ENCODE data around the gene IFT57. TPM values are rescaled to one million over a fixed set of nuclear protein-coding genes. Genes with fewer than 3 reads are reported as not detected.

The IFT57 gene
- total RNA-seq, 1 experiment from 2014 or later = 32.1 TPM

DNA sequence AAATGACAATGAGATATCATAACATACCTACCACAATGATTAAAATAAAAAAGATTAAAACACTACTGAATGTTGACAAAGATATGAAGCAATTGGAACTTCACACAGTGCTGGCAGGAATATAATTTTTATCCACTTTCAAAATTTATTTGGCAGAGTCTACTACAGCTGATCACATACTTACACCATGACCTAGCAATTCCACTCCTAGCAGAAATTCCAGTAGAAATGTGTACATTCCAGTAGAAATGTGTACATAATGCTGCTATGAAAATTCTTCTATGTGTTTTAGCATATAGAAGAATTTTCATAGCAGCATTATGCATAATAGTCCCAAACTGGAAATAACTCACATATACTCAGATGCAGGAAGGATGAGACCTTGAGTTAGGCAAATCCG, 43.5 kb downstream of the IFT57 start:
- POLR2A ChIA-PET = no interaction called here
- H3K4me3 Mint-ChIP-seq = no peak overlapping the region
- TF ChIP-seq, protein P1, sequence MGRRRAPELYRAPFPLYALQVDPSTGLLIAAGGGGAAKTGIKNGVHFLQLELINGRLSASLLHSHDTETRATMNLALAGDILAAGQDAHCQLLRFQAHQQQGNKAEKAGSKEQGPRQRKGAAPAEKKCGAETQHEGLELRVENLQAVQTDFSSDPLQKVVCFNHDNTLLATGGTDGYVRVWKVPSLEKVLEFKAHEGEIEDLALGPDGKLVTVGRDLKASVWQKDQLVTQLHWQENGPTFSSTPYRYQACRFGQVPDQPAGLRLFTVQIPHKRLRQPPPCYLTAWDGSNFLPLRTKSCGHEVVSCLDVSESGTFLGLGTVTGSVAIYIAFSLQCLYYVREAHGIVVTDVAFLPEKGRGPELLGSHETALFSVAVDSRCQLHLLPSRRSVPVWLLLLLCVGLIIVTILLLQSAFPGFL (CRISPR knock-in tag; IDR thresholded peaks at IDR 0.05; ENCODE audit: borderline replicate concordance) = no peak
- no peak for TF ChIP-seq FOXP1 (CRISPR knock-in tag; IDR thresholded peaks at IDR 0.05; ENCODE audit: borderline replicate concordance)
- no peaks in the 10 kb centered on the region for H3K36me3 Mint-ChIP-seq
- peaks cover 22% of the 10 kb centered on the region for H3K4me1 Mint-ChIP-seq
- no peaks in the 10 kb centered on the region for H3K27me3 Mint-ChIP-seq (ENCODE audit: low read depth)
- no peaks in the 10 kb centered on the region for H3K9me3 Mint-ChIP-seq
- CTCF ChIA-PET = no interaction called here
- DNase-seq (ENCODE audit: low spot score) (no peak), ATAC-seq (no peak)
- no peak overlapping the region for H3K27ac Mint-ChIP-seq

DNA sequence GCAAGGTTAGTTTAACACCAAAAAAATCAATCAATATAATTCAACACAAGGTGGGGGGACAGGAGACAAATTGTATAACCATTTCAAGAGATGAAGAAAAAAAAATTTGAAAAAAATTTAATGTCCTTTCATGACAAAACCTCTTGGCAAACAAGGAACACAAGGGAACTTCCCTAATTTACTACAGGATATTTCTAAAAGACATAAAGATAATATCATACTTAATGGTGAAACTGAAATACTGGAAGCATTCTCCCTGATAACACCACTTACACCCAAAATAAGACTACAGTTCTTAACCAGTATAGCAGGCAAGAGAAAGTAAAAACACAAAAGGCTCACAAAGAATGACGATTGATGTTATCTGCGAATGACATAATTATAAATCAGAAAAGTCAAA, 44.7 kb downstream of the IFT57 start:
- Mint-ChIP-seq H3K4me3 (no peak overlapping the region), H3K27ac (no peak overlapping the region), H3K4me1 (peaks cover 22% of the 10 kb centered on the region), H3K36me3 (no peaks in the 10 kb centered on the region), H3K27me3 (ENCODE audit: low read depth) (no peaks in the 10 kb centered on the region), H3K9me3 (no peaks in the 10 kb centered on the region)
- CTCF ChIA-PET = no interaction called here
- TF ChIP-seq ATF1 (CRISPR knock-in tag; IDR thresholded peaks at IDR 0.05) (no peak), NFE2L1 (CRISPR knock-in tag; IDR thresholded peaks at IDR 0.05) (no peak), FOXP1 (CRISPR knock-in tag; IDR thresholded peaks at IDR 0.05; ENCODE audit: borderline replicate concordance) (no peak), ZNF219 (CRISPR knock-in tag; IDR thresholded peaks at IDR 0.05; ENCODE audit: borderline replicate concordance) (no peak), ZNF121 (CRISPR knock-in tag; IDR thresholded peaks at IDR 0.05) (no peak), TCF7 (CRISPR knock-in tag; IDR thresholded peaks at IDR 0.05; ENCODE audit: low read depth) (no peak)
- TF ChIP-seq, protein P2, sequence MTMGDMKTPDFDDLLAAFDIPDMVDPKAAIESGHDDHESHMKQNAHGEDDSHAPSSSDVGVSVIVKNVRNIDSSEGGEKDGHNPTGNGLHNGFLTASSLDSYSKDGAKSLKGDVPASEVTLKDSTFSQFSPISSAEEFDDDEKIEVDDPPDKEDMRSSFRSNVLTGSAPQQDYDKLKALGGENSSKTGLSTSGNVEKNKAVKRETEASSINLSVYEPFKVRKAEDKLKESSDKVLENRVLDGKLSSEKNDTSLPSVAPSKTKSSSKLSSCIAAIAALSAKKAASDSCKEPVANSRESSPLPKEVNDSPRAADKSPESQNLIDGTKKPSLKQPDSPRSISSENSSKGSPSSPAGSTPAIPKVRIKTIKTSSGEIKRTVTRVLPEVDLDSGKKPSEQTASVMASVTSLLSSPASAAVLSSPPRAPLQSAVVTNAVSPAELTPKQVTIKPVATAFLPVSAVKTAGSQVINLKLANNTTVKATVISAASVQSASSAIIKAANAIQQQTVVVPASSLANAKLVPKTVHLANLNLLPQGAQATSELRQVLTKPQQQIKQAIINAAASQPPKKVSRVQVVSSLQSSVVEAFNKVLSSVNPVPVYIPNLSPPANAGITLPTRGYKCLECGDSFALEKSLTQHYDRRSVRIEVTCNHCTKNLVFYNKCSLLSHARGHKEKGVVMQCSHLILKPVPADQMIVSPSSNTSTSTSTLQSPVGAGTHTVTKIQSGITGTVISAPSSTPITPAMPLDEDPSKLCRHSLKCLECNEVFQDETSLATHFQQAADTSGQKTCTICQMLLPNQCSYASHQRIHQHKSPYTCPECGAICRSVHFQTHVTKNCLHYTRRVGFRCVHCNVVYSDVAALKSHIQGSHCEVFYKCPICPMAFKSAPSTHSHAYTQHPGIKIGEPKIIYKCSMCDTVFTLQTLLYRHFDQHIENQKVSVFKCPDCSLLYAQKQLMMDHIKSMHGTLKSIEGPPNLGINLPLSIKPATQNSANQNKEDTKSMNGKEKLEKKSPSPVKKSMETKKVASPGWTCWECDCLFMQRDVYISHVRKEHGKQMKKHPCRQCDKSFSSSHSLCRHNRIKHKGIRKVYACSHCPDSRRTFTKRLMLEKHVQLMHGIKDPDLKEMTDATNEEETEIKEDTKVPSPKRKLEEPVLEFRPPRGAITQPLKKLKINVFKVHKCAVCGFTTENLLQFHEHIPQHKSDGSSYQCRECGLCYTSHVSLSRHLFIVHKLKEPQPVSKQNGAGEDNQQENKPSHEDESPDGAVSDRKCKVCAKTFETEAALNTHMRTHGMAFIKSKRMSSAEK (CRISPR knock-in tag; IDR thresholded peaks at IDR 0.05; ENCODE audit: borderline replicate concordance) = no peak
- TF ChIP-seq, protein P3, sequence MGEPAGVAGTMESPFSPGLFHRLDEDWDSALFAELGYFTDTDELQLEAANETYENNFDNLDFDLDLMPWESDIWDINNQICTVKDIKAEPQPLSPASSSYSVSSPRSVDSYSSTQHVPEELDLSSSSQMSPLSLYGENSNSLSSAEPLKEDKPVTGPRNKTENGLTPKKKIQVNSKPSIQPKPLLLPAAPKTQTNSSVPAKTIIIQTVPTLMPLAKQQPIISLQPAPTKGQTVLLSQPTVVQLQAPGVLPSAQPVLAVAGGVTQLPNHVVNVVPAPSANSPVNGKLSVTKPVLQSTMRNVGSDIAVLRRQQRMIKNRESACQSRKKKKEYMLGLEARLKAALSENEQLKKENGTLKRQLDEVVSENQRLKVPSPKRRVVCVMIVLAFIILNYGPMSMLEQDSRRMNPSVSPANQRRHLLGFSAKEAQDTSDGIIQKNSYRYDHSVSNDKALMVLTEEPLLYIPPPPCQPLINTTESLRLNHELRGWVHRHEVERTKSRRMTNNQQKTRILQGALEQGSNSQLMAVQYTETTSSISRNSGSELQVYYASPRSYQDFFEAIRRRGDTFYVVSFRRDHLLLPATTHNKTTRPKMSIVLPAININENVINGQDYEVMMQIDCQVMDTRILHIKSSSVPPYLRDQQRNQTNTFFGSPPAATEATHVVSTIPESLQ (CRISPR knock-in tag; IDR thresholded peaks at IDR 0.05) = no peak
- TF ChIP-seq, protein P4, sequence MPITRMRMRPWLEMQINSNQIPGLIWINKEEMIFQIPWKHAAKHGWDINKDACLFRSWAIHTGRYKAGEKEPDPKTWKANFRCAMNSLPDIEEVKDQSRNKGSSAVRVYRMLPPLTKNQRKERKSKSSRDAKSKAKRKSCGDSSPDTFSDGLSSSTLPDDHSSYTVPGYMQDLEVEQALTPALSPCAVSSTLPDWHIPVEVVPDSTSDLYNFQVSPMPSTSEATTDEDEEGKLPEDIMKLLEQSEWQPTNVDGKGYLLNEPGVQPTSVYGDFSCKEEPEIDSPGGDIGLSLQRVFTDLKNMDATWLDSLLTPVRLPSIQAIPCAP (CRISPR knock-in tag; IDR thresholded peaks at IDR 0.05) = no peak
- POLR2A ChIA-PET = no interaction called here
- DNase-seq (ENCODE audit: low spot score) = no peak
- no peak for ATAC-seq

DNA sequence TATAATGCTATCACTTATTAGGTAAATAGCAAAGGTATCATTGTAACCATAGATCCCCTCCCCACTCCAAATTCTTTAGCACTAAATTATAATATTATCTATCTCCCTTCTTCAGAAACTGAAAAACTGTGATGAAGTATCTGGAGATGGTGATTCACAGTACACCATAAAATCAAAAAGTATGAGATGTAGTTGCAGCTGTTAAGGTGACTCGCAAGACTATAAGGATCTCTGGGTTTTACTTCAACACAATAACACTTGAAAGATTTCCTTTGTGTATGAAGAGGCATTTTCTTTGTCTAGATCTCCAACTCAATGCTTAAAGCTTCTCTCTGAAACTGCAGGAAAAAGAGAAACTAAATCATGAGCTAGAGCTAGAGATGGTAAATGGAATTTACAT, 46.9 kb downstream of the IFT57 start:
- no peaks in the 10 kb centered on the region for H3K36me3 Mint-ChIP-seq
- ChIA-PET CTCF (interaction anchor here (0.6 to 1.0 kb wide), 2 partner anchors 22 to 77 kb away, joined by 3 to 4 read pairs; no protein-coding TSS in a partner anchor), POLR2A (interaction anchor here (0.6 kb wide), 1 partner anchor 756 kb away, joined by 13 read pairs; no protein-coding TSS in a partner anchor)
- no peaks in the 10 kb centered on the region for H3K27me3 Mint-ChIP-seq (ENCODE audit: low read depth)
- H3K9me3 Mint-ChIP-seq = no peaks in the 10 kb centered on the region
- DNase-seq (ENCODE audit: low spot score) = no peak
- no peak overlapping the region for H3K4me3 Mint-ChIP-seq
- peaks cover 16% of the 10 kb centered on the region for H3K4me1 Mint-ChIP-seq
- H3K27ac Mint-ChIP-seq = no peak overlapping the region
- no peak for ATAC-seq
- no peak for TF ChIP-seq JAZF1 (CRISPR knock-in tag; IDR thresholded peaks at IDR 0.05)
- no peak for TF ChIP-seq ZNF219 (CRISPR knock-in tag; IDR thresholded peaks at IDR 0.05; ENCODE audit: borderline replicate concordance)
- TF ChIP-seq, protein P5, sequence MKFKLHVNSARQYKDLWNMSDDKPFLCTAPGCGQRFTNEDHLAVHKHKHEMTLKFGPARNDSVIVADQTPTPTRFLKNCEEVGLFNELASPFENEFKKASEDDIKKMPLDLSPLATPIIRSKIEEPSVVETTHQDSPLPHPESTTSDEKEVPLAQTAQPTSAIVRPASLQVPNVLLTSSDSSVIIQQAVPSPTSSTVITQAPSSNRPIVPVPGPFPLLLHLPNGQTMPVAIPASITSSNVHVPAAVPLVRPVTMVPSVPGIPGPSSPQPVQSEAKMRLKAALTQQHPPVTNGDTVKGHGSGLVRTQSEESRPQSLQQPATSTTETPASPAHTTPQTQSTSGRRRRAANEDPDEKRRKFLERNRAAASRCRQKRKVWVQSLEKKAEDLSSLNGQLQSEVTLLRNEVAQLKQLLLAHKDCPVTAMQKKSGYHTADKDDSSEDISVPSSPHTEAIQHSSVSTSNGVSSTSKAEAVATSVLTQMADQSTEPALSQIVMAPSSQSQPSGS (CRISPR knock-in tag; IDR thresholded peaks at IDR 0.05; ENCODE audit: borderline replicate concordance, low read depth) = no peak
- TF ChIP-seq, protein P6, sequence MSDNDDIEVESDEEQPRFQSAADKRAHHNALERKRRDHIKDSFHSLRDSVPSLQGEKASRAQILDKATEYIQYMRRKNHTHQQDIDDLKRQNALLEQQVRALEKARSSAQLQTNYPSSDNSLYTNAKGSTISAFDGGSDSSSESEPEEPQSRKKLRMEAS (CRISPR knock-in tag; IDR thresholded peaks at IDR 0.05) = no peak
- TF ChIP-seq ZNF138 (CRISPR knock-in tag; conservative IDR thresholded peaks at IDR 0.05) = no peak
- no peak for TF ChIP-seq TEAD1 (CRISPR knock-in tag; IDR thresholded peaks at IDR 0.05)
- TF ChIP-seq, protein P7, sequence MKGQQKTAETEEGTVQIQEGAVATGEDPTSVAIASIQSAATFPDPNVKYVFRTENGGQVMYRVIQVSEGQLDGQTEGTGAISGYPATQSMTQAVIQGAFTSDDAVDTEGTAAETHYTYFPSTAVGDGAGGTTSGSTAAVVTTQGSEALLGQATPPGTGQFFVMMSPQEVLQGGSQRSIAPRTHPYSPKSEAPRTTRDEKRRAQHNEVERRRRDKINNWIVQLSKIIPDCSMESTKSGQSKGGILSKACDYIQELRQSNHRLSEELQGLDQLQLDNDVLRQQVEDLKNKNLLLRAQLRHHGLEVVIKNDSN (CRISPR knock-in tag; IDR thresholded peaks at IDR 0.05) = no peak
- no peak for TF ChIP-seq NFATC4 (CRISPR knock-in tag; IDR thresholded peaks at IDR 0.05)
- TF ChIP-seq, protein P3 (CRISPR knock-in tag; IDR thresholded peaks at IDR 0.05) = no peak
- no peak for TF ChIP-seq MXD4 (CRISPR knock-in tag; IDR thresholded peaks at IDR 0.05; ENCODE audit: borderline replicate concordance)
